ENCODE results near the gene KLHL42. TPM values are rescaled to one million over a fixed set of nuclear protein-coding genes. Genes with fewer than 3 reads are reported as not detected.

The KLHL42 gene
- total and polyA plus RNA-seq, 10 of the 15 experiments (the other 5 are each of a cell fraction or from before 2014, with no cell fraction given): 2.1 to 18.2 (median 13.1) TPM

DNA sequence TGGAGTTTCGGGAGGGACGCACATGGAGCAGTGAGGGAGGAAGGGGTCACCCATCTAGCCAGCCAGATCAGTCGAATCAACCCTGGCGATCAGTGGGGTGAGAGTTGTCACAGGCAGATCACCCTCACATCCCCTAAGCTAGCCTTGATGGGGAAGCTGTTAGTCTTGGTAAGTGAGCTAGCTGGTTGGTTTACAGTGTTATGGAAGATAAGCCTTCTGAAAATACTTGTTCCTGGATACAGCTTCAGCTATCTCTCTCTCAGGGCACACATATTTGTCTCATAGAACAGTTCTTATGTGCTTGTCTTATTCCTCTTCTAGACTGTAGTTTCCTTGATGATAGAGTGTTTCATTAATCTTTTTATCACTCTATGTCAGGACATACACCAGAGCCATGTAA lies 26.2 kb downstream of the KLHL42 start:
- in situ Hi-C loops (cut with MboI) (no loop called here), intact Hi-C loops (cut with micrococcal nuclease; ENCODE audit: unreplicated experiment) (no loop called here)
- Histone ChIP-seq H3K4me3 (no peak overlapping the region), H3K27ac (ENCODE audit: control insufficient read depth, insufficient read depth) (no peak overlapping the region), H2AFZ (ENCODE audit: control insufficient read depth, low read depth, low read length) (no peak overlapping the region), H3K4me1 (ENCODE audit: control insufficient read depth, insufficient read depth, low read length) (no peaks in the 10 kb centered on the region), H3K36me3 (ENCODE audit: control insufficient read depth in 2 of 2, insufficient read depth in 2 of 2, low read length in 1 of 2) (no peaks in the 10 kb centered on the region; a peak in 1 of 4 replicates), H3K9ac (ENCODE audit: control insufficient read depth, insufficient read depth, low read length) (no peak overlapping the region), H3K79me2 (ENCODE audit: control insufficient read depth, insufficient read depth, low read length) (no peaks in the 10 kb centered on the region), H4K20me1 (ENCODE audit: control insufficient read depth, insufficient read depth) (no peaks in the 10 kb centered on the region), H3K9me3 (replicated peaks; ENCODE audit: control insufficient read depth, insufficient read depth, low read length) (no peaks in the 10 kb centered on the region; the same call in 2 of the 3 replicates), H3K4me2 (ENCODE audit: control insufficient read depth, insufficient read depth) (no peak overlapping the region), H3K27me3 (replicated peaks in 1 of 2; ENCODE audit: control insufficient read depth in 2 of 2, insufficient read depth in 2 of 2, low read length in 1 of 2) (no peaks in the 10 kb centered on the region)
- FAIRE-seq (no peak), DNase-seq (ENCODE audit: low read depth, low spot score) (no peak), ATAC-seq (no peak)
- BruUV-seq (replicated peaks): no TSS peak
- RAD21 ChIA-PET (ENCODE audit: unreplicated experiment): no interaction called here
- SMC1A ChIA-PET (ENCODE audit: uncharacterized antibody, unreplicated experiment): no interaction called here
- CTCF ChIA-PET: interaction anchor here (0.8 to 1.3 kb wide), 3 partner anchors 11 to 16 kb away, joined by 3 to 4 read pairs (median 3); no protein-coding TSS in a partner anchor
- 78% methylated on average over 4 of the region's 4 CpGs for WGBS (ENCODE audit: insufficient coverage, insufficient replicate concordance, low lambda C conversion rate, missing lambda C conversion rate)
- POLR2A ChIA-PET: interaction anchor here (1.2 kb wide), 1 partner anchor 9 kb away, joined by 3 read pairs; no protein-coding TSS in a partner anchor
- no peak for TF ChIP-seq SPI1 (IDR thresholded peaks at IDR 0.05; ENCODE audit: borderline replicate concordance, insufficient read depth, low read depth, low read length)
- TF ChIP-seq SIX5 (IDR thresholded peaks at IDR 0.05; ENCODE audit: low read depth, low read length, severe bottlenecking): no peak
- TF ChIP-seq SP1 (IDR thresholded peaks at IDR 0.05; ENCODE audit: low read depth, low read length): no peak
- no peak for TF ChIP-seq ZNF217 (IDR thresholded peaks at IDR 0.05)
- no peak for TF ChIP-seq MYC (IDR thresholded peaks at IDR 0.05; ENCODE audit: insufficient read depth, insufficient read length, insufficient replicate concordance, low read length, severe bottlenecking)
- no peak for TF ChIP-seq NFIC (IDR thresholded peaks at IDR 0.05; ENCODE audit: low read depth, low read length)
- no peak for TF ChIP-seq MEF2A (IDR thresholded peaks at IDR 0.05; ENCODE audit: insufficient read depth, low read depth, low read length)
- TF ChIP-seq IKZF1 (conservative IDR thresholded peaks at IDR 0.05): no peak
- TF ChIP-seq HDAC2 (IDR thresholded peaks at IDR 0.05): no peak
- TF ChIP-seq GATAD2B (conservative IDR thresholded peaks at IDR 0.05; ENCODE audit: low read depth): no peak
- TF ChIP-seq CBFB (IDR thresholded peaks at IDR 0.05; ENCODE audit: low read depth): no peak
- no peak for TF ChIP-seq POLR2AphosphoS5 (IDR thresholded peaks at IDR 0.05; ENCODE audit: low read length)
